BLaER1 treated with 17β-estradiol and CSF1 and Interleukin-3, amounts not matched to agents 10 nM and 100 nM (cell line): Measurements from ENCODE around the gene GRIN3A.

ENCODE experiments used
- H3K27ac ChIP-seq, 11 experiments: shearing (Covaris generic); formaldehyde crosslinking; 2 replicates each; pipeline ENCODE4 v1.8.1; 2022
- H3K27me3 ChIP-seq, 11 experiments: shearing (Covaris generic); formaldehyde crosslinking; 2 replicates each; pipeline ENCODE4 v1.8.1; 2022
- H3K36me3 ChIP-seq, 11 experiments: shearing (Covaris generic); formaldehyde crosslinking; 2 replicates each; pipeline ENCODE4 v1.8.1; 2022
- H3K4me1 ChIP-seq, 10 experiments: shearing (Covaris generic); formaldehyde crosslinking; 2 replicates each; pipeline ENCODE4 v1.8.1; 2022
- H3K4me2 ChIP-seq, 11 experiments: shearing (Covaris generic); formaldehyde crosslinking; 2 replicates each; pipeline ENCODE4 v1.8.1; 2022
- H3K4me3 ChIP-seq, 10 experiments: shearing (Covaris generic); formaldehyde crosslinking; 2 replicates each; pipeline ENCODE4 v1.8.1; 2022
- H3K9ac ChIP-seq, 11 experiments: shearing (Covaris generic); formaldehyde crosslinking; 2 replicates each; pipeline ENCODE4 v1.8.1; 2022
- H3K9me3 ChIP-seq, 11 experiments: shearing (Covaris generic); formaldehyde crosslinking; replicated peaks in 1 of 11; 2 replicates each; pipeline ENCODE4 v1.8.1; 2022
- H4K20me1 ChIP-seq, 11 experiments: shearing (Covaris generic); formaldehyde crosslinking; 2 replicates each; pipeline ENCODE4 v1.8.1; 2022
- Cebpa-rat ChIP-seq, 11 experiments: shearing (Covaris generic); IDR thresholded peaks; 2 replicates each; pipeline ENCODE4 v1.8.1; 2022

The GRIN3A gene

DNA sequence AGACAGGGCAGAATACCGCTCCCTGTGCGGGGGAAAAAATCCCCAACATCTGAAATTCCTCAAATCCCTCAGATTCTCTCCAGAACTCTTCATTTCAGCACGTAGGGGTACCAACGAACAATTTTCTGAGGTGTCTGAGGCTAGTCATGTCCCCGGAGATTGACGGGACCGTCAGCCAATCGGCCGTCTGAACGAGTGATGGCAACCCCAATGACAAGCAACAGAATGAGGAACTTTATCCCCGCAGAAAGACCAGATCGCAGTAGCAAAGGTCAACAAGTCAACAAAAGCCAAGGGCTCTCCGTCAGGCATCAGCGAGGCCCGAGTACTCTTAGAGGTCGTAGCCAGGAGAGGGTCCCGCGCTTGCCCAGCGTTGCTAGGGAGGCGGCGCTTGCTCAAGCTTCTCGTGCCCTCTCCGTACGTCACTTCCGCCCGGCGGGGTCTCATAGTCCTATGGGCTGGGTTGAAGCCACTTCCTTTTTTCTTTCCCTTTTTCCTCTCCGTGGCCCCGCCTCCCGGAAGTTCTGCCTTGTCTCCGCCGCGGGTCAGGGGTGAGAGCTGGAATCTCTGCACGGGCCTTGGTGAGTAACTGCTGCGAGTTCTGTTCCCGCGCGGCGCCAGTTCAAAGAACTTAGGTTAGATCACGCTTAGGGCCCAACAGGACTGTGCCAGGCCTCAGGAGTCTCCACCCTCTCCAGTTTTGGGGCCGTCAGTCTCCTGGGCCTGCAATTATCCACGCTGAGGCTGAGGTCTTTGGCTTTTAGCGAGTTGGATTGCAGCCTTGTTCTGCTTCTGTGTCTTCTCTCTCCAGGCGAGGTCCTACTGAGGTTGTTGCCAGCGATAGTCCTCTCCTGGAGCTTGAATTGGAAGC lies 204.9 kb downstream of the GRIN3A start, which contains the start of gene RNF20:
Gene RNF20 (plus strand): TSS at position 520 of the 871 bp plus-strand sequence. CDS start 1,571 bp downstream, outside the sequence.
- TF ChIP-seq Cebpa-rat (IDR thresholded peaks at IDR 0.05) = no peak
- Histone ChIP-seq H3K4me3 (peak within 1 kb of the TSS; percentile 66 to 88 (median 78)), H3K9me3 (no peaks in the 10 kb centered on the region), H4K20me1 (peaks cover 19 to 40% (median 24%) of the 10 kb centered on the region in 11 experiments; a peak in 20 of 22 replicates), H3K4me1 (peaks cover 19 to 31% (median 23%) of the 10 kb centered on the region in 10 experiments), H3K4me2 (peak within 1 kb of the TSS; percentile 78 to 91 (median 88)), H3K27me3 (no peaks in the 10 kb centered on the region), H3K9ac (peak within 1 kb of the TSS; percentile 81 to 92 (median 86)), H3K36me3 (peaks cover 31 to 36% (median 34%) of the 10 kb centered on the region in 11 experiments), H3K27ac (peak within 1 kb of the TSS; percentile 79 to 96 (median 88))

DNA sequence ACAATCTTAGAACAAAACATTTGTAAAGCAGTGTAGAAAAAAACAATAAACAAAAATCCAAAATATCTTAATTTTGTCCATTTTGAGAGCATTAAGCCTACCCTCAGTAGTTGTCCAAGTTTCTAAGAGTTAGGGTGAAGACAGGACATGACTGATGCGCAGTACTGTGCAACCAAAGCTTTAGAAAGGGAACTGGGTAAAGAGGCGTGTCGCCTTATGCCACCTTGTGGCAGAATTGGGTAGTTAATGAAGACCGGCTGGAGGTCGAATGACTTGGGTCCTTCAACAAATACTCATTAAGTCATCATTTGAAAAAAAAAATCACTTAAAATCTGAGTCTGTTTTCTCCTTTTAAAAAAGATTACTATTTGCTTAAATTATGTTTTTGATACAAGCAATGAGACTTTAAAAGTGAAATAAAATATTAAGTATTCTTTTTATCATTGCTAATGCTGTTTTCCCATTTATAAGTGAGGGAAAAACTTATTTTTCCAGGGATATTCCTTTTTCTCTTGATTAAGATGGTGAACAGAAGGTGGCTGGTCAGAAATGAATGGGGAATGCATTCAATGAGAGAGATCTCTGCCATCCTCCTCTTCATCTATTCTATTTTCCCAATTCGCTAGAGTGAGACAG lies 208.3 kb downstream of the GRIN3A start:
- Histone ChIP-seq H4K20me1 (peaks cover 0 to 11% (median 0%) of the 10 kb centered on the region in 11 experiments; a peak in 5 of 22 replicates), H3K4me2 (no peak overlapping the region), H3K27me3 (no peaks in the 10 kb centered on the region), H3K4me1 (peaks cover 14 to 17% (median 16%) of the 10 kb centered on the region in 10 experiments), H3K4me3 (no peak overlapping the region), H3K9me3 (no peaks in the 10 kb centered on the region), H3K9ac (no peak overlapping the region), H3K36me3 (peaks cover 0 to 2% (median under 1%) of the 10 kb centered on the region in 11 experiments; a peak in 13 of 22 replicates), H3K27ac (no peak overlapping the region)
- no peak for TF ChIP-seq Cebpa-rat (IDR thresholded peaks at IDR 0.05)

DNA sequence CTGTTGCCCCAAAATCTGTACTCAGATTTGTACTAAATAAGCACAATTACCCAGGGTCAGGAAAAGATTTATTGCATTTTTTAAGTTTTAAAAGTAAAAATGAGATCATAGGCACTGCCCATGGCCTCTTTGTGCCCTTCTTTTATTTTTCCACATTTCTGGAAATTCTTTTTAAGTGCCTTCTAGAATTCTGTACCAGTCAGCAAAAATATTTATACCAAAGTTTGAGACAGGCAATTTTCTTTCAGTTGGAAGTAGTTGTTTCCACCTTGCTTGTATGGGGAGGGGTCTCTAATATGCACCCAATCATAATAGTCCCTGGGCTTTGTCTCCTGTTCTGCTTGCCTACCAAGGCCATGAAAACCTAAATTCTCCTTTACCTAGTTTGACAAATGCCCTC lies 210.4 kb downstream of the GRIN3A start:
- peaks cover 3 to 7% (median 4%) of the 10 kb centered on the region in 10 experiments; a peak in 13 of 20 replicates for H3K4me1 ChIP-seq
- no peak overlapping the region for H3K27ac ChIP-seq
- no peak overlapping the region for H3K4me2 ChIP-seq
- H3K27me3 ChIP-seq = no peaks in the 10 kb centered on the region
- H3K9me3 ChIP-seq = no peaks in the 10 kb centered on the region
- no peak overlapping the region for H3K4me3 ChIP-seq
- no peak for TF ChIP-seq Cebpa-rat (IDR thresholded peaks at IDR 0.05)
- no peaks in the 10 kb centered on the region for H4K20me1 ChIP-seq
- no peak overlapping the region for H3K9ac ChIP-seq
- H3K36me3 ChIP-seq = no peaks in the 10 kb centered on the region

DNA sequence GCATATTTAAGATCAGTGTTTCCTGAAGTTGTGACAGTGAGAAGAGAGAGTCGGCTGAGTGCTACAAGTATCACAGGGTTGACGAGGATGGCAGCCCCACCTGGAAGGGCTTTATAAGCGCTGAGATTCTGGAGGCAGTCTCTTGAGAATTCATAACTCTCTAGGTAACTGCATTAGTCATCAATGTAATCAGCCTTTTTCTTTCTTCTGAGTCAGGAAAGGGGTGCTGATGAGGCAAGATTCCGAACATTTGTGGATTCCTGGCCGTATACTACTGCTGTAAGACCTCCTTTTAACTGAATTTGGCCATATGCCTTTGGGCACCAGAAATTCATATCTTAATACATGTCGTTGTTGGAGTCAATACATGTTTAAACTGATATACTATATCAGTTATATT lies 211.4 kb downstream of the GRIN3A start:
- TF ChIP-seq Cebpa-rat (IDR thresholded peaks at IDR 0.05) = no peak
- Histone ChIP-seq H3K9me3 (no peaks in the 10 kb centered on the region), H3K27me3 (no peaks in the 10 kb centered on the region), H3K4me2 (no peak overlapping the region), H3K36me3 (no peaks in the 10 kb centered on the region), H4K20me1 (no peaks in the 10 kb centered on the region), H3K4me1 (no peaks in the 10 kb centered on the region; a peak in 1 of 20 replicates), H3K9ac (no peak overlapping the region), H3K4me3 (no peak overlapping the region), H3K27ac (no peak overlapping the region)

DNA sequence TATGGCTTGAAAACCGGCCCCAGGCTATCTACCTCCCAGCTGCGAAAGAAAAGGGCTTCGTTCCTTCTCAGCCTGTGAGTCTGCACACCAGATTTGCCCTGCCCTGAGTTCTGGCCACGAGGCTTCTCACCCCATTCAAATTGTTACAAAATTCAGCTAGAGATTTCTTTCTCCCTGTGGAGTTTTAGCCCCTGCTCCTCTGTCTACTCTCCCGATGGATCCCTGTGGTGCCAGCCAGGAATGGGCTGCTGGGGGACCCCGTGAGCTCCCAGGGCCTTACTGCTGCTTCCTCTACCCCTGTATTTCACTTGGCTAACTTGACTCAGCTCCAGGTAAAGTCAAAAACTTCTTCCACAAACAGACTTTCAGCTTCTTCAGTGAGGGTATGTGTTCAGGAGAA lies 214.1 kb downstream of the GRIN3A start:
- no peak overlapping the region for H3K4me2 ChIP-seq
- no peaks in the 10 kb centered on the region for H3K27me3 ChIP-seq
- no peaks in the 10 kb centered on the region for H3K36me3 ChIP-seq
- TF ChIP-seq Cebpa-rat (IDR thresholded peaks at IDR 0.05) = no peak
- H3K4me3 ChIP-seq = no peak overlapping the region
- no peak overlapping the region for H3K27ac ChIP-seq
- no peaks in the 10 kb centered on the region for H3K9me3 ChIP-seq
- H3K9ac ChIP-seq = no peak overlapping the region
- H4K20me1 ChIP-seq = no peaks in the 10 kb centered on the region
- no peaks in the 10 kb centered on the region for H3K4me1 ChIP-seq
